Bone marrow (tissue), 2 donors: ENCODE results near the gene CDH22.

Source experiments
- DNase-seq, 2 donors: peaks; one replicate each; lab custom pipeline; 2025; lab: John Stamatoyannopoulos, UW

CDH22 gene

DNA sequence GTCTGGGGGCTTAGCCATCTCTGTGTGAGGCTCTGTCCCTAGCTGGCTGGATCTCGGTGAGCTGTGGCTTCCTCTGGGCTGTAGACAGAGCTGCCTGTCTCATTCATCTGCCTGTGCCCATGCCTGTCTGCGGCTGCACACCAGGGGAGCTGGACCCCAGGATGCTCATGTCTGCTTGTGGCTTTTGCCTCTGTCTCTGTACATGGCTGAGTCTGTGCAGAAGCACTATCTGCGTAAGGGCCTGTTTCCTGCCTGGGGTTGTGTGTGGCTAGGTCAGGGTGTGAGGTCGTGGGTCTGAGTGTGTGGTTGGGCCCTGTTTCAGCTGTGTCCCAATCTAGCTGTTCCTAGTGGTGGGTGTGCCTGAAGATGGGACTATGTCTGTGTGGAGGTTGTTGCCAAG, 68.2 kb downstream of the CDH22 start:
- DNase-seq, result no peak

- DNase-seq, result no peak
Observed at GRCh38 chr20:46237736-46238135, 70.6 kb downstream of the CDH22 start.

- DNase-seq, result no peak
Observed at GRCh38 chr20:46237227-46237626, 71.1 kb downstream of the CDH22 start.

- DNase-seq, result no peak
Observed at GRCh38 chr20:46235077-46235476, 73.2 kb downstream of the CDH22 start.

DNA sequence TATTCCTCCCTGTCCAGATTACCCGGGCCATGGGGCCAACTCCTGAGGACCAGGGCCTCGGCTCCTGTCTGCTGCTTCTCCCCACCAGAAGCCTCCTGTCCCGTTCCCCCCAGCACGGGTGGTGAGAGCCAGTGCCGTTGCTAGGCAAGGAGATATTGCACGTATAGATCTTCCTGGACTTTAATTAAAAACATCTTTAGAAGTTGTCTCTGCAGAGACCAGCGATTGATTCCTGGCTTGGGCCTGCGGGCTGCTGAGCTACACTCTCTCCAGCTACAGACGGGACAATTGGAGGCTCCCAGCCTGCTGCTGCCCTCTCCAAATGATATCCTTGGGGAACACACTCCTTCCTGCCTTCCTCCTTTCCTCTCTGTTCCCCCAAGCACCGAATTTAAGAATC, 74.6 kb downstream of the CDH22 start:
- DNase-seq, result no peak

DNA sequence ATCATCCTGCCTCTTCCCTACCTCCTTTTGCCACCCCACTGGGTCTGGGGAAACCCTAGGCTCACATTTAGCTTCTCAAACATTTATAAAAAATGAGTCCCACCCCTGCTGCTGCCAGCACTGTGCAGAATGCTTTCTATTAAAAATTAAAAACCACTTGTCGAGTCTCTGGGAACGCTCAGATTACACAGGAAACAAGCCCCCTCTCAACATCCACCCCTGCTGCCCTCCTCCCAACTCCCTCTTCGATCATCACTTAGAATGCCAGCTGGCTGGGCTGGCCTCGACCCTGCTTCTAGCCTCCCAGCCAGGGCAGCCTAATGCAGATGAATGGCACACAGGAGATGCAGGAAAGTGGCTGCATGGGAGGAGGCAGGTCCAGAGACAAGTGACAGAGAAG, 75.8 kb downstream of the CDH22 start:
- no peak for DNase-seq

- DNase-seq, result no peak
Observed at GRCh38 chr20:46230801-46231282, 77.5 kb downstream of the CDH22 start.

- DNase-seq, result no peak
Observed at GRCh38 chr20:46230106-46230491, 78.2 kb downstream of the CDH22 start.

GRCh38 chr20:46229478-46230105, 78.7 kb downstream of the CDH22 start:
- DNase-seq, result no peak

DNA sequence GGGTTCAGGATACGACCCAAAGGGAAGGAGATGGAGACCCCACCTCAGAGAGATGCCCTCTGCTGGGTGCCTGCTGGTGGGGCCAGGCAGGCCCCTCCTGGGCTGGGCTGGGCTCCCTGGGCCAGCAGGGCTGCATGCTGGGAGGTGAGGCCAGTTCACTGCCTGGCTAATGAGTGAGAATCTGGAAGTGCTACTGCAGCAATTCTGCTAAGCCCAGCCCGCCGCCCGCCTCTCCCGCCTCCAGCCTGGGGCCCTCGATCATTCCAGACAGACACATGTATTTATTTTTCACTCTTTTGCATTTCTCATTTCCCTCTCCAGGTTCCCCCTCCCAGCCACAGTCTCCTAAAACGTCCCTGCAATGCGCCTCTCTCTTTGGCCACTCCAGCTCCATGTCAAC, 79.6 kb downstream of the CDH22 start:
- DNase-seq, result no peak

GRCh38 chr20:46227272-46227767, 81.0 kb downstream of the CDH22 start:
- DNase-seq, result no peak

DNA sequence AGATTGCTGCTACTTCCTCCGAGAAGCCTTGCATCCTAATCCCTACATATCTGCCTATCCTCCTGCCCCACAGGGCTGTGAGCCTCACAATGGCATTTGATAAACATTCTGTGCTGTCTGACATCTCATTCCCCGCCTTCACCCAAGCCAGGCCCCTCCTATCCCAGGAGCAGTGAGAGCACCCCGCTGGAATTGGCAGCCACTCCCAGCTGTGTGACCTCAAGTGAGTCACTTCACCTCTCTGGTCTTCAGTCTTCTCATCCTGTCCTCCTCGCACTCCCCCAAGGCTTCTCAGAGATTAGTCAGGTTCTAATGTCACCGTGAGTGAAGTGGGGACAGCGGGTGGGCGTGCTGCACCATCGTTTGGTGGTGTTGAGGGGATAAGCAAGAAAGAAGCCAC, 81.7 kb downstream of the CDH22 start:
- no peak for DNase-seq

DNA sequence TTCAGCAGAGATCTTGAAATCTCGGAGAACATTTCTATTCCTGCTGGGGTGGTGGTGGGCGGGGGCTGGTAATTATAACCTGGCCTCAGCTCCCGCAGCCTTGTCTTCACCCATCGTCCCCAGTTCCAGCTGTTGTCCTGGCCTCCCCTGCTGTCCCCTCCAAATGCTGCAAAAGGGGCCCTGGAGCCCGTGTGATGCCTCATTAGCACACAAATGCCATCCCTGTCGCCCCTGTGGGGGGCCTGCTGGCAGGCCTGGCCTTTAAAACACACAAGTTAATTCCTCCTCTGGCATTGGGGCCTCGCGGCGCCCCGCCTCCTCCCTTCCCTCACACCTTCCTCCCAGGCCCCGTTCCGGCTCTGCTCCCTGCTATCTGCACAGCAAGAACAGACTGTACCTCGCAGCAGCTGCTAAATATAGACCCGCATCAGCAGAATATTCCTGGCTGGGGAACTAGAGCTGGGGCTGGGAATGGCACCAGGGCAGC, 85.7 kb downstream of the CDH22 start:
- no peak for DNase-seq

DNA sequence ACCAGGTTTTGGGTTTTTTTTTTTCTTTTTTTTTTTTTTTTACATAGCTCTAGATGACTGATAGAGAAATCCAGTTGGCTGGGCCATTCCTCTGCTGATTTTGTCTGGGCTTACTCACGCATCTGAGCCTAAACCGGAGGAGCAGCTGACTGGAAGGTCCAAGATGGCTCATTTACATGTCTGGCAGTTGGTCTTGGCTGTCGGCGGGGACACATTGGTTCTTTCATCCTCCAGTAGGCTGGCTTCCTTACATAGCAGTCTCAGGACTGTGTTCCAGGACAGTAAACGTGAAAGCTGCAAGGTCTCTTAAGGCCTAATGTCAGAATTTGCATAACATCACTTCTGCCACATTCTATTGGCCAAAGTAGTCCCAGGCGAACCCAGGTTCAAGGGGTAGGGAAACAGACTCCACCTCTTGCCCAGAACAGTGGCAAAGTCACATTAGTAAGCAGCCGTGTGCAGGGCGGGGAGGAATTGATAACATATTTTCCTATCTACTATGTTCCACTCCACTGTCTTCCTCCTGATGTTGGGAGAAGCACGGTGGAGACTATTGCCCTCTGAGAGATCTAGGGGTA, 87.0 kb downstream of the CDH22 start:
- DNase-seq, result no peak

- DNase-seq, result no peak
Observed at GRCh38 chr20:46220455-46221207, 87.7 kb downstream of the CDH22 start.

DNA sequence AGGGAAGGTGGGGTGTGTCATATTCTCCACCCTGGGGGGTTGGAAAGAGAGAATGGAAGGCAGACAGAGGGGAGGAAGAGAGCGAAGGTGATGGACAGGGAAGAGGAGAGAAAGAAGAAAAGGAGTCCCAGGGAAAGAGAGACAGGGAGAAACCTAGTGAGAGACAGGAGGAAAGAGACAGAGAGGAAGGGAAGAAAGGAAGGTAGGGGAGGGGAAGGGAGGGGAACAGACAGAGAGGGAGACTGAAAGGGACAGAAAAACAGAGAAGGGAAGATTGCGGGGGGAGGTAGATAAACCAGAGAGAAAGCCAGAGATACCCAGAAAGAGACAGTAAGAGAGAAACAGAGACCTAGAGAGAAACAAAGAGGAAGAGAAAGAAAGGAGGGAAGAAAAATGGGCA, 88.4 kb downstream of the CDH22 start:
- no peak for DNase-seq

DNA sequence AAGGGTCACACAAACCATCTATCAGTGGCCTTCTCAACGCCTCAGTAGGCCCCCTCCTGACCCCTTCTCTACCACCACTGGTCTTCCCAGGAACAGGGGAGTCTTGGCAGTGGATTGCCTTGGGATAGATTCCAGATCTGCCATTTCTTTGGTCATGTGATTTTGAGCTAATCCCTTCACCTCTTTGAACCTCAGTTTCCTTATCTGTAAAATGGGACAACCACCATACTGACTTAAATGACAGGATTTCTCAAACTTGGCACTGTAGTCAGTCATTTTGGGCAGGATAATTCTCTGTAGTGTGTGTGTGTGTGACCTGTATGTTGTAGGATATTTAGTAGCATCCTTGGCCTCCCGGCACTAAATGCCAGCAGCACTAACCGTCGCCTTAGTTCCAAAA, 89.1 kb downstream of the CDH22 start:
- no peak for DNase-seq

- no peak for DNase-seq
Observed at GRCh38 chr20:46218656-46219055, 89.6 kb downstream of the CDH22 start.

DNA sequence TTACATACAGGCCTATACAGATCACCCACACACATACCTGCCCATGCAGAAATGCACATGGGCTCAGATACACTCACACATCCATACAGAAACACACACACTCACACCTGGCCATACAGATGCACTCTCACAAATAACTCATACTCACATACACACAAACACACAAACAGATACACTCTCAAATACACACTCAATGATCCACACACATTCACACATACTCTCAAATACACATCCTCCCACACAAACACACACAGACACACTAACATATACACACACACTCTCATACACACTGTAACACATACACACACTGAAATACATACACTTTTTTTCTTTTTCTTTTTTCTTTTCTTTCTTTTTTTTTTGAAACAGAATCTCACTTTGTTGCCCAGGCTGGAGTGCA, 90.7 kb downstream of the CDH22 start:
- DNase-seq, result no peak

DNA sequence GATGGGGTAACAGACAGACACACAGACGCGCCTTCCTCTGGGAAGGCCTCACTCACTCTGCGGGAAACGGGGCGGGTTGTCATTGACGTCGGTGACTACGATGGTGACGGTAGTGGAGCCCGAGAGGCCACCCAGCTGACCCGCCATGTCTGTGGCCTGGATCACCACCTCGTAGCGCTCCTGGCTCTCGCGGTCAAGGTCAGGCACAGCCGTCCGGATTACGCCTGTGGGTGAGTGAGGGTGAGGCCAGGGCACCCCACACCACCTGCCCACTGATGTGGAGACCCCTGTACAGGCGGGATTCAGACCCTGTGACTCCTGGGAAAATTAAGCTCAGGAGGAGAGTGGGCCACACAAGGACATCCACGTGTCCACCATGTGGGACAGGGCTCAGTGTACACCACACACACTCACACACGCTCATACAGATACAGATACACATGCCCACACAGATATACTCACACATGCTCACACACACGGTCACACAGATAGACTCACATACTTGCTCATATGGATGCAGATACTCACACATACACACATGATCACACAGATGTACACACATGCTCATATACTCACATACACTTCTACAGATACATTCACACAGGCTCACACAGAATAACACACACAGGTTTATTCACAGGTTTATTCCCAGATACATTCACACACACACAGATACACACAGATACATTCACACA, 91.4 kb downstream of the CDH22 start:
- no peak for DNase-seq

DNA sequence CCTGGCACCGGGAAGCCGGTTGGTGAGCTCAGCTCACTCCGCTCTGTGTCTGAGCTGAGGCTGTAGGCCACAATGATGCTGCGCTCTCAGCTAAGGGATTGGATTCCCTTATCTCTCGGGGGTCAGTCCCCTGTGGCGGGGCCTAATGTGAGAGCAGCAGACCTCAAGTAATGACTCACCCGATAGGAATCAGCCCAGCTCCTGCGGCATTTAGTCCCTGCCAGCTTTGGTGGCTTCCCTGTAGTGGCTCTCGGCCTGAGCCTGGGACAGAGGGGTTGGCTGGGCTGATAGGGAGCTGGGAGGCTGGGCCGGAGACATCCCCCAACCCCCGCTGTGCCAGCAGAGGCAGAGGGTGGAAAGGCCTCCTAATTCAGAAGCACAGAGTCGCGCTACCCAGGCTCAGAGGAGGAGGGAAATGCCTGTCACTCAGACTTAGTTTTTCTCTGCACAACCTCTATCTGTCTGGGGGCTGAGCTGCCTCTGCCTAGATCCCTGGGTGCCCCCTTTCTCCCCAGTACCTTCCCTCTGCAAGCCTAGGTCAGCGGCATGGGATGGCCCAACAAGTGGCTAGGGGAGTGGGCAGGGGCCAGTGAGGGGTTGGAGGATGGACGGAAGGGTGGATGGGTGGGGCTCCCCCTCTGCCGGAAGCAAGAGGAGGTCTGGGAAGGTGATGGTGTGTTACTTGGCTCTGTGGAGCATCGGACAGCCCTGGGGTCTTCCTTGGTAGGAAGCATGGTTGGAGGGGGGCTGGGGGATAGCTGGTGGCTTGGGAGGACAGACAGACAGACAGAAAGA, 92.2 kb downstream of the CDH22 start:
- DNase-seq, result no peak
